Fibroblast of the aortic adventitia (primary cell): ENCODE results near the gene HOOK2. TPM values are rescaled to one million over a fixed set of nuclear protein-coding genes. Genes with fewer than 3 reads are reported as not detected.
A peak's percentile ranks its signal among the peaks of the same experiment; 100 is the strongest.

ENCODE experiments used
- DNase-seq: peaks from one replicate; pipeline ENCODE4 v3.0.0-alpha.2; 2010; ENCODE audit warnings: low read depth
- H3K4me3 ChIP-seq: 2 replicates; pipeline ENCODE4 v1.5.1; 2011; ENCODE audit warnings: low read depth, mild to moderate bottlenecking, control low read depth, low read length, moderate library complexity
- CTCF ChIP-seq: IDR thresholded peaks from 2 replicates; pipeline ENCODE4 v1.5.1; 2011; ENCODE audit warnings: mild to moderate bottlenecking, low read length, control low read depth, inconsistent platforms; ENCODE audit not compliant: insufficient read depth
- total RNA-seq: library from RNA; depleted of rRNA; stranded (reverse); fragments of >200 nt; gene quantifications from 2 replicates; pipeline ENCODE4 v1.2.3, GENCODE V29; 2012; ENCODE audit warnings: low replicate concordance

Gene HOOK2
- total RNA-seq, 1 donor, result 15.5 TPM

DNA sequence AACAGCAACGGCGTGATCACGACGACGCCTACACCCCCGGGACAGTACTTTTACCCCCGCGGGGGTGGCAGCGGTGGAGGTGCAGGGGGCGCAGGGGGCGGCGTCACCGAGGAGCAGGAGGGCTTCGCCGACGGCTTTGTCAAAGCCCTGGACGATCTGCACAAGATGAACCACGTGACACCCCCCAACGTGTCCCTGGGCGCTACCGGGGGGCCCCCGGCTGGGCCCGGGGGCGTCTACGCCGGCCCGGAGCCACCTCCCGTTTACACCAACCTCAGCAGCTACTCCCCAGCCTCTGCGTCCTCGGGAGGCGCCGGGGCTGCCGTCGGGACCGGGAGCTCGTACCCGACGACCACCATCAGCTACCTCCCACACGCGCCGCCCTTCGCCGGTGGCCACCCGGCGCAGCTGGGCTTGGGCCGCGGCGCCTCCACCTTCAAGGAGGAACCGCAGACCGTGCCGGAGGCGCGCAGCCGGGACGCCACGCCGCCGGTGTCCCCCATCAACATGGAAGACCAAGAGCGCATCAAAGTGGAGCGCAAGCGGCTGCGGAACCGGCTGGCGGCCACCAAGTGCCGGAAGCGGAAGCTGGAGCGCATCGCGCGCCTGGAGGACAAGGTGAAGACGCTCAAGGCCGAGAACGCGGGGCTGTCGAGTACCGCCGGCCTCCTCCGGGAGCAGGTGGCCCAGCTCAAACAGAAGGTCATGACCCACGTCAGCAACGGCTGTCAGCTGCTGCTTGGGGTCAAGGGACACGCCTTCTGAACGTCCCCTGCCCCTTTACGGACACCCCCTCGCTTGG, 16.9 kb upstream of the HOOK2 start:
- TF ChIP-seq CTCF, result no peak
- peak overlapping the region; percentile 98 for H3K4me3 ChIP-seq
- DNase-seq, result peak; percentile 48

DNA sequence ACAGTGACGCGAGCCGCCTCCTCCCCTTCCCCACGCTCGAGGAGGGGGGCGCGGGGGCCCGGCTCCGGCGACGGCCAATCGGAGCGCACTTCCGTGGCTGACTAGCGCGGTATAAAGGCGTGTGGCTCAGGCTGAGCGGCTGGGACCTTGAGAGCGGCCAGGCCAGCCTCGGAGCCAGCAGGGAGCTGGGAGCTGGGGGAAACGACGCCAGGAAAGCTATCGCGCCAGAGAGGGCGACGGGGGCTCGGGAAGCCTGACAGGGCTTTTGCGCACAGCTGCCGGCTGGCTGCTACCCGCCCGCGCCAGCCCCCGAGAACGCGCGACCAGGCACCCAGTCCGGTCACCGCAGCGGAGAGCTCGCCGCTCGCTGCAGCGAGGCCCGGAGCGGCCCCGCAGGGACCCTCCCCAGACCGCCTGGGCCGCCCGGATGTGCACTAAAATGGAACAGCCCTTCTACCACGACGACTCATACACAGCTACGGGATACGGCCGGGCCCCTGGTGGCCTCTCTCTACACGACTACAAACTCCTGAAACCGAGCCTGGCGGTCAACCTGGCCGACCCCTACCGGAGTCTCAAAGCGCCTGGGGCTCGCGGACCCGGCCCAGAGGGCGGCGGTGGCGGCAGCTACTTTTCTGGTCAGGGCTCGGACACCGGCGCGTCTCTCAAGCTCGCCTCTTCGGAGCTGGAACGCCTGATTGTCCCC, 16.1 kb upstream of the HOOK2 start, which contains the start of gene JUNB:
Gene JUNB (plus strand): TSS at position 142 of the 706 bp plus-strand sequence. CDS start 286 bp downstream, at position 428.
- TF ChIP-seq CTCF, result no peak
- H3K4me3 ChIP-seq, result peak within 1 kb of the TSS; percentile 98
- DNase-seq, result peak; percentile 98

- no peak for DNase-seq
- TF ChIP-seq CTCF, result no peak
- peak overlapping the region; percentile 57 for H3K4me3 ChIP-seq
These were observed 15.4 kb upstream of the HOOK2 start for GRCh38 chr19:12790628-12791344.

GRCh38 chr19:12789904-12790619, 14.7 kb upstream of the HOOK2 start:
- H3K4me3 ChIP-seq, result peak overlapping the region; percentile 57
- no peak for TF ChIP-seq CTCF
- DNase-seq, result peak; percentile 94

DNA sequence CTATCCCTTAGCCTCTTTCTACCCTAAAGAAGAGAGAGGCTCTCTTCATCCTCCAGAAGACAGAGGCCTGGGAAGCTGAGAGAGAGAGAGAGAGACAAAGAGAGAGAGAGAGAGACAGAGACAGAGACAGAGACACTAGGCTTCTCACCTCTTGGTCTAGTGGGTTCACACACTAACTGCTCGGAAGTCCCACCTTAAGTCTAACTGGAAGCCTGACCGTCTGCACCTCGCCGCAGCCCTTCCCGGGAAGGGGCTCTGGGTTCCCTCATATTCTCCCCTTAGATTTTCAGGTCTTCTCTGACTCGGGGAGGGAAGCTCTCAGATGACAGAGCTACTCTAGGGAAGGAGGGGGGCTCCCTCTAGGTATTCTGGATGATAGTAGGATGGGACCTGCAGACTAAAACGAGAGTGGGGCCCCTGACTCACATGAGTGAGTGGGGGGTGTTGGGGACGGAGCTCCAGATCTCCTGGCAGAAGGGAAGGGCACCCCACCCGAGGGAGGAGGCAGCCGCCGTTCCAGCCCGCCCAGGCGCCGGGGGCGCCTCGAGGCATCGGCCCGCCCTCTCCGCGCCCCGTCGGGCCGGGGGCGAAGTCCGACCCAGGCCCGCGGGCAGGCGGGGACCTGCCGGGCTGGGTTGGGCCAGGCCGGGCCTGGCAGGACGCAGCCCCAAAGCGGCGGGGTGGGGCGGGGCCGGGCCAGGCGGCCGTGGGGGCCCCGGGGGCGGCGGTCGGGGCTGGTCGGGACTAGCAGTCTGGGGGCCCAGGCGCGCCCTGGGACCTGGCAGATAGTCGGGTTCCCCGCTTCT, 13.9 kb upstream of the HOOK2 start:
- TF ChIP-seq CTCF, result no peak
- peak; percentile 46 for DNase-seq

More for the DNA sequence above, 13.9 kb upstream of the HOOK2 start:
- H3K4me3 ChIP-seq, result peak overlapping the region; percentile 57
